Upper lobe of left lung (tissue), 4 donors: ENCODE measurements around the gene IGFL1.
"Not testable (repeated sequence)": the region's sequence is repeated elsewhere in the genome, so short reads cannot be mapped to it uniquely, and the experiment has no call there.

Source experiments
- CTCF ChIP-seq, 6 experiments: fragments of 450-650 bp in 4 of 6; fragments of 200-600 bp in 2 of 6; sonication (generic) in 2 of 6; IDR thresholded peaks; one replicate each; pipeline ENCODE4 v1.5.1; 2016 to 2019; ENCODE audit warnings: antibody characterized with exemption in 6 of 6
- EP300 ChIP-seq, 4 donors: sonication (generic); formaldehyde crosslinking; IDR thresholded peaks; one replicate each; pipeline ENCODE4 v1.5.1; 2017; ENCODE audit warnings: antibody characterized with exemption in 4 of 4, control low read depth in 2 of 4
- POLR2A ChIP-seq, 4 donors: fragments of 450-650 bp; IDR thresholded peaks; one replicate each; pipeline ENCODE4 v1.5.1; 2016 to 2017; ENCODE audit warnings: antibody characterized with exemption in 4 of 4, mild to moderate bottlenecking in 2 of 4
- POLR2AphosphoS5 ChIP-seq, 2 donors: sonication (generic); formaldehyde crosslinking; IDR thresholded peaks; one replicate each; pipeline ENCODE4 v1.5.1; 2017; ENCODE audit warnings: antibody characterized with exemption in 2 of 2

- not testable (repeated sequence) for TF ChIP-seq CTCF, POLR2A, POLR2AphosphoS5, EP300 (IDR thresholded peaks at IDR 0.05)
These were observed 44.4 kb downstream of the IGFL1 start for GRCh38 chr19:46273931-46274330.
